BE2C (cell line): ENCODE measurements around the gene ANGEL2.
"Not testable (repeated sequence)": the region's sequence is repeated elsewhere in the genome, so short reads cannot be mapped to it uniquely, and the experiment has no call there.

Experiments used
- DNase-seq: peaks from one replicate; pipeline ENCODE4 v3.0.0-alpha.2; 2020
- H3K27me3 ChIP-seq: fragments of 250-450 bp; sonication (Bioruptor Pico); 2 replicates; pipeline ENCODE4 v1.5.1; 2020; ENCODE audit warnings: mild to moderate bottlenecking
- H3K36me3 ChIP-seq: fragments of 250-450 bp; sonication (Bioruptor Pico); 2 replicates; pipeline ENCODE4 v1.5.1; 2020; ENCODE audit warnings: mild to moderate bottlenecking
- H3K4me1 ChIP-seq: fragments of 250-450 bp; sonication (Bioruptor Pico); 2 replicates; pipeline ENCODE4 v1.5.1; 2020
- H3K4me3 ChIP-seq: 2 replicates; pipeline ENCODE4 v1.5.1; 2011; ENCODE audit warnings: low read depth, low read length
- H3K9me3 ChIP-seq: fragments of 250-450 bp; sonication (Bioruptor Pico); 2 replicates; pipeline ENCODE4 v1.5.1; 2020
- TF ChIP-seq, protein P1 (sequence below): IDR thresholded peaks from 2 replicates; pipeline ENCODE4 v1.5.1; 2012; ENCODE audit warnings: mild to moderate bottlenecking, low read depth, low read length

The ANGEL2 gene

DNA sequence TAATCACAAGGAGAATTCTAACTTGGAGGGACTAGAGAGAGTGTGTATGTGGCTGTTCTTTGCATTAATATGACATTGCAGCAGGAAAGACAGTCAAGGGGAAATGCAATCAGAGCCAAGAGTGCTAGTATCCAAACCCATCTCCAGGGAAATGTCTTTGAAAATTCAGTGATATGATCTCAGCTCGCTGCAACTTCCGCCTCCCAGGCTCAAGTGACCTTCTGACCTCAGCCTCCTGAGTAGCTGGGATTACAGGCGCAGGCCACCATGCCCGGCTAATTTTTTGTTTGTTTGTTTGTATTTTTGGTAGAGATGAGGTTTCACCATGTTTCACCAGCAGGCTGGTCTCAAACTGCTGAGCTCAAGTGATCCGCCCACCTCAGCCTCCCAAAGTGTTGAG is 49.1 kb downstream of the ANGEL2 start:
- DNase-seq: no peak
- Histone ChIP-seq H3K9me3 (no peaks in the 10 kb centered on the region), H3K36me3 (no peaks in the 10 kb centered on the region), H3K4me1 (no peaks in the 10 kb centered on the region), H3K4me3 (no peak overlapping the region), H3K27me3 (no peaks in the 10 kb centered on the region)
- TF ChIP-seq, protein P1, sequence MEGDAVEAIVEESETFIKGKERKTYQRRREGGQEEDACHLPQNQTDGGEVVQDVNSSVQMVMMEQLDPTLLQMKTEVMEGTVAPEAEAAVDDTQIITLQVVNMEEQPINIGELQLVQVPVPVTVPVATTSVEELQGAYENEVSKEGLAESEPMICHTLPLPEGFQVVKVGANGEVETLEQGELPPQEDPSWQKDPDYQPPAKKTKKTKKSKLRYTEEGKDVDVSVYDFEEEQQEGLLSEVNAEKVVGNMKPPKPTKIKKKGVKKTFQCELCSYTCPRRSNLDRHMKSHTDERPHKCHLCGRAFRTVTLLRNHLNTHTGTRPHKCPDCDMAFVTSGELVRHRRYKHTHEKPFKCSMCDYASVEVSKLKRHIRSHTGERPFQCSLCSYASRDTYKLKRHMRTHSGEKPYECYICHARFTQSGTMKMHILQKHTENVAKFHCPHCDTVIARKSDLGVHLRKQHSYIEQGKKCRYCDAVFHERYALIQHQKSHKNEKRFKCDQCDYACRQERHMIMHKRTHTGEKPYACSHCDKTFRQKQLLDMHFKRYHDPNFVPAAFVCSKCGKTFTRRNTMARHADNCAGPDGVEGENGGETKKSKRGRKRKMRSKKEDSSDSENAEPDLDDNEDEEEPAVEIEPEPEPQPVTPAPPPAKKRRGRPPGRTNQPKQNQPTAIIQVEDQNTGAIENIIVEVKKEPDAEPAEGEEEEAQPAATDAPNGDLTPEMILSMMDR: no peak

DNA sequence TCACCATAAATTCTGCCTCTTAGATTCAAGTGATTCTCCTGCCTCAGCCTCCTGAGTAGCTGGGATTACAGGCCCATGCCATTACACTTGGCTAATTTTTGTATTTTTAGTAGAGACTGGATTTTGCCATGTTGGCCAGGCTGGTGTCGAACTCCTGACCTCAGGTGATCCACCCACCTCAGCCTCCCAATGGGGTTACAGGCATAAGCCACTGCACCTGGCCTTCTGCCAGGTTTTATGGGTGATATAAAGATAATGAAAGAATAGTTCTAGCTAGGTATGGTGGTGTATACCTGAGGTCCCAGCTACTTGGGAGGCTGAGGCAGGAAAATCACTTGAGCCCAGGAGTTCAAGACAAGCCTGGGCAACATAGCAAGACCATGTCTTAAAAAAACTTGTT is 50.7 kb downstream of the ANGEL2 start:
- not testable (repeated sequence) for DNase-seq, H3K27me3 ChIP-seq, H3K9me3 ChIP-seq, H3K4me1 ChIP-seq, H3K4me3 ChIP-seq, H3K36me3 ChIP-seq

DNA sequence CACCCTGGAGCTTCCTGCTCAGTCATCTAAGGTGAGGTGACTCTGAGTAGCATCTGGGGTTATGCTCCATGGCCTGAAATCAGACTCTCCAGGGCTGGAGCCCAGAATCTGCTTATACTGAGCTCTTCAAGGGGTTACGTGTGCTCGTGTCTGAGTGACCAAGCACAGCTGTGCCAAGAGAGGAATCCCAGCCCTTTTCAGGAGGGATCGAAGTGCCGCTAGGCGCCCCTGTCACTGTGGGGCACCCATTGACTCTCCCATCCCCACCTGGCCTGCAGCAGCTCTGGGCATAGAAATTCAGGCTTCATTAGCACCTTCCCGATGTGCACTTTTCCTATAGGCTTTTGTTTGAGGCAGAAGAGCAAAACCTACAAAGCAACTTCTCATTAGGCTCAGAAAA is 51.6 kb downstream of the ANGEL2 start:
- H3K9me3 ChIP-seq: no peaks in the 10 kb centered on the region
- no peak overlapping the region for H3K4me3 ChIP-seq
- H3K27me3 ChIP-seq: no peaks in the 10 kb centered on the region
- H3K36me3 ChIP-seq: no peaks in the 10 kb centered on the region
- TF ChIP-seq, protein P1: no peak
- H3K4me1 ChIP-seq: no peaks in the 10 kb centered on the region
- DNase-seq: no peak

DNA sequence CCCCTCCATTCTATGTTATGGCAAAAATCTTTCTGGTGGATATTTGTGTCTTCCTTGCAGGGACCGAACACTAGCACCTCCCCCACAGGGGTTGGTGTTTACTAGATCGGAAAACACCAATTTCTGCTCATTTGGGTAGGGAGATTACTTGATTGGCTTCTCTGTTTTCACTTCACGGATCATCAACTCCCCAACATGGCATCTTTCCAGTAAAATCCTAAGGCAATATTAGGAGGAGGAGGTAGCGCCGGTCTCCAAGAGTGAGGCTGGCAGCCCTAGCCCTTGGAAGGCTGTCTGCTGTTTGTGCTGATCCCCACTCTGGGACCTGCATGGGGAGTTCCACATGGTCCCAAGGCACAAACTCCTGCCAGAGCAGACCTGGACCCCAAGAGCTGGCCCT is 53.2 kb downstream of the ANGEL2 start:
- TF ChIP-seq, protein P1: no peak
- Histone ChIP-seq H3K4me1 (no peaks in the 10 kb centered on the region), H3K36me3 (no peaks in the 10 kb centered on the region), H3K4me3 (no peak overlapping the region), H3K9me3 (no peaks in the 10 kb centered on the region), H3K27me3 (no peaks in the 10 kb centered on the region)
- no peak for DNase-seq

DNA sequence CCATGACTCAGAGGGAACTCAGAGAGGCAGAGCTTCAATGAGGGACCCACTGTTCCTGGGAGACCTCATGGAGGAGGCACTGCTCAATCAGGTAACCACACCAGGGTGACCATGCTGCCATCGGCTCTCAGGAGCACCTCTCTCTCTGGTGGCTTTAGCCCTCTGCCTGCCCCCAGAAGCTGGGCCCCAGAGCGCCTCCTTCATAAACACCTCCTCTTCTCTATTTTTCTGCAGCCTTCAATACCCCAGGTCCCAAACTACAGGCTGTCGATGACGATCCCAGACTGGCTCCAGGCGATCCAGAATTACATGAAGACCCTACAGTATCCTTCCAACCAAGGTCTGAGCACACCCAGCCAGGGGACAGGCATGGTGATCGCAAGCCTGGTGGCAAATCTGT is 54.7 kb downstream of the ANGEL2 start:
- TF ChIP-seq, protein P1: no peak
- Histone ChIP-seq H3K36me3 (no peaks in the 10 kb centered on the region), H3K4me1 (no peaks in the 10 kb centered on the region), H3K27me3 (no peaks in the 10 kb centered on the region), H3K4me3 (no peak overlapping the region), H3K9me3 (no peaks in the 10 kb centered on the region)
- DNase-seq: no peak

DNA sequence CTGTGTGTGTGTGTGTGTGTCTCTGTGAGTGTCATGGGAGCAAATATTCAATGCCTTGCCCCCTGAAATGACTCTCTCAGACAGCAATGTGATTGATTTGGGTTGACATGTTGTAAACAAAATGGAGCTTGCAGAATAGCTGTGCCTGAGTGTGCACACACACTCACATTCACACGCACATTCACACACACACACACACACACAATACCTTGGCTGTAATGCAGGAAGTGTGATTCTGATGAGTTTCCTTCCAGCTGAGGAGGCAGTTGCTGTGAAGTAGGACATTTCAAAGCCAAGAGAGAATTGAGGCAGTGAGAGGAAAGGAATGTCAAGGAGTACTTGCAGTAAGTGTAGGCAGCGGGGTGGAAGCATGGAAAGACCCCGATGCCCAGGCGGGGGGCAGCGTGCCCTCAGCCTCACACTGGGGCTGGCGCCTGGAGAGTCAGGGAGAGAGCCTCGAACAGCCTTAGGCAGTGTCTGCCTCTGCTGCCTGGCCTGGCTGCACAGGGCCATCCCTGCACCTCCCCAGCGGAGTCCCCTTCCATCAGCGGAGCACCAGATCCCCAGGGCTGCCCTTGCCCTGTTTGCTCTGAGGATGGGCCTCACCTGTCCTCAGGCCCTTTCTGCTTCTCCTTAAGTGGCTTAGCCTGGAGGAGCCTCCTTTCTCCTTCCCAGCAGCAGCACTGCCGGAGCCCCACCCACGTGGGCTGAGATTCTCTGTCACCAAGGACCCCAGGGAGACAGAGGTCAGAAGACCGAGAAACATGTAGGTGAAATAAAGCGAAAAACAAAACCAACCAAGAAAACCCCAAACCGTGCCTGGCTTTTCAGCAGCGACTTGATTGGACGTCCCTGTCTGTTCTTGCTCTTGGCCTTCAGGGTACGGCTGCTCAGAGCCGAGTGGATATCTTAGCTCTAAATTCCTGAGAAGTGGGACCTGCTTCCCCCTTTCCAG is 56.1 kb downstream of the ANGEL2 start:
- H3K36me3 ChIP-seq: no peaks in the 10 kb centered on the region
- H3K4me1 ChIP-seq: no peaks in the 10 kb centered on the region
- DNase-seq: no peak
- no peaks in the 10 kb centered on the region for H3K27me3 ChIP-seq
- H3K4me3 ChIP-seq: no peak overlapping the region
- TF ChIP-seq, protein P1: no peak
- no peaks in the 10 kb centered on the region for H3K9me3 ChIP-seq
